IMR-90 (cell line): Measurements from ENCODE around the gene DCAF6. TPM values are rescaled to one million over a fixed set of nuclear protein-coding genes. Genes with fewer than 3 reads are reported as not detected.

Source experiments
- ATAC-seq: fragments of 200-7000 bp; cut with Tn5 transposase; 2 replicates; pipeline ENCODE4 v1.9.1; 2020; ENCODE audit warnings: low read depth, mild to moderate bottlenecking, moderate library complexity
- BruUV-seq: library from RNA; stranded (reverse); fragments of 400-500 nt; replicated peaks from 2 replicates; lab custom pipeline; 2021; lab: Mats Ljungman, UMichigan
- CTCF ChIA-PET: fragments of 300-600 bp; formaldehyde crosslinking; extraction: SDS; loops from one replicate; lab custom pipeline; 2021; ENCODE audit warnings: antibody characterized with exemption; lab: Yijun Ruan, JAX
- POLR2A ChIA-PET: fragments of 300-600 bp; sonication (Branson Sonifier 250); formaldehyde crosslinking; loops from one replicate; lab custom pipeline; 2022; ENCODE audit warnings: antibody characterized with exemption; ENCODE audit not compliant: unreplicated experiment; lab: Charles Lee
- DNase-seq: peaks from one replicate; pipeline ENCODE4 v3.0.0; 2013
- H2AFZ ChIP-seq: replicated peaks from 2 replicates; pipeline ENCODE3; 2013; ENCODE audit warnings: low read length, mild to moderate bottlenecking; ENCODE audit not compliant: poor library complexity
- H2AK5ac ChIP-seq: 2 replicates; pipeline ENCODE4 v1.6.1; 2013; ENCODE audit warnings: low read depth, low read length, inconsistent platforms
- H2AK9ac ChIP-seq: replicated peaks from 2 replicates; pipeline ENCODE3; 2013; ENCODE audit warnings: mild to moderate bottlenecking, low read depth, low read length, moderate library complexity; ENCODE audit not compliant: poor library complexity
- H2BK120ac ChIP-seq: 2 replicates; pipeline ENCODE4 v1.6.1; 2013; ENCODE audit warnings: low read depth, low read length, inconsistent platforms
- H2BK15ac ChIP-seq: 3 replicates; pipeline ENCODE4 v1.6.1; 2013; ENCODE audit warnings: low read depth, low read length, inconsistent platforms
- H2BK20ac ChIP-seq: 2 replicates; pipeline ENCODE4 v1.6.1; 2013; ENCODE audit warnings: low read depth, mild to moderate bottlenecking, inconsistent platforms, low read length, moderate library complexity
- H2BK5ac ChIP-seq: 2 replicates; pipeline ENCODE4 v1.6.1; 2013; ENCODE audit warnings: mild to moderate bottlenecking, low read depth, low read length, inconsistent platforms; ENCODE audit not compliant: poor library complexity, severe bottlenecking
- H3K14ac ChIP-seq: replicated peaks from 2 replicates; pipeline ENCODE4 v1.6.1; 2013; ENCODE audit warnings: low read depth, low read length, inconsistent platforms
- H3K18ac ChIP-seq: 2 replicates; pipeline ENCODE4 v1.6.1; 2013; ENCODE audit warnings: low read depth, low read length, control low read depth
- H3K23ac ChIP-seq: 2 replicates; pipeline ENCODE4 v1.6.1; 2013; ENCODE audit warnings: low read depth, low read length, inconsistent platforms
- H3K27ac ChIP-seq: 2 replicates; pipeline ENCODE4 v1.5.1; 2013; ENCODE audit warnings: mild to moderate bottlenecking, control low read depth, low read length; ENCODE audit not compliant: insufficient read depth
- H3K27me3 ChIP-seq: 2 replicates; pipeline ENCODE4 v1.6.1; 2013; ENCODE audit warnings: low read length; ENCODE audit not compliant: control insufficient read depth, insufficient read depth
- H3K36me3 ChIP-seq: 2 replicates; pipeline ENCODE4 v1.6.1; 2013; ENCODE audit warnings: low read length, mixed read lengths; ENCODE audit not compliant: control insufficient read depth, insufficient read depth
- H3K4ac ChIP-seq: 2 replicates; pipeline ENCODE4 v1.6.1; 2013; ENCODE audit warnings: low read depth, low read length, inconsistent platforms
- H3K4me1 ChIP-seq: 2 replicates; pipeline ENCODE4 v1.6.1; 2013; ENCODE audit warnings: low read length, mixed read lengths; ENCODE audit not compliant: control insufficient read depth, insufficient read depth
- H3K4me2 ChIP-seq: 2 replicates; pipeline ENCODE4 v1.6.1; 2013; ENCODE audit warnings: low read depth, mild to moderate bottlenecking, control low read depth, low read length, moderate library complexity
- H3K4me3 ChIP-seq: 2 replicates; pipeline ENCODE4 v1.5.1; 2013; ENCODE audit warnings: low read depth, mild to moderate bottlenecking, control low read depth, low read length, moderate library complexity; ENCODE audit not compliant: insufficient read depth
- H3K56ac ChIP-seq: 2 replicates; pipeline ENCODE4 v1.6.1; 2013; ENCODE audit warnings: low read length, inconsistent platforms; ENCODE audit not compliant: insufficient read depth; ENCODE audit errors: extremely low read depth
- H3K79me1 ChIP-seq, 2 experiments: 2 replicates each; pipeline ENCODE4 v1.6.1; 2013; ENCODE audit warnings: low read length in 2 of 2, inconsistent platforms in 1 of 2, low read depth in 1 of 2
- H3K9ac ChIP-seq: 2 replicates; pipeline ENCODE4 v1.6.1; 2013; ENCODE audit warnings: low read depth, low read length, control low read depth
- H3K9me1 ChIP-seq: 2 replicates; pipeline ENCODE4 v1.6.1; 2013; ENCODE audit warnings: low read length, inconsistent platforms; ENCODE audit not compliant: insufficient read depth
- H3K9me3 ChIP-seq: 2 replicates; pipeline ENCODE4 v1.6.1; 2013; ENCODE audit warnings: low read length; ENCODE audit not compliant: control insufficient read depth, insufficient read depth
- H4K20me1 ChIP-seq: 2 replicates; pipeline ENCODE4 v1.6.1; 2013; ENCODE audit warnings: low read length, inconsistent platforms; ENCODE audit not compliant: insufficient read depth
- H4K5ac ChIP-seq: 2 replicates; pipeline ENCODE4 v1.6.1; 2013; ENCODE audit warnings: mild to moderate bottlenecking, low read depth, low read length, control low read depth
- H4K8ac ChIP-seq, 2 experiments: 2 replicates each; pipeline ENCODE4 v1.6.1; 2013; ENCODE audit warnings: low read depth in 2 of 2, low read length in 2 of 2, control low read depth in 1 of 2, inconsistent platforms in 1 of 2
- H4K91ac ChIP-seq: 2 replicates; pipeline ENCODE4 v1.6.1; 2013; ENCODE audit warnings: low read depth, low read length, inconsistent platforms; ENCODE audit not compliant: insufficient read depth
- CHD1 ChIP-seq: IDR thresholded peaks from 2 replicates; pipeline ENCODE4 v1.6.1; 2012; ENCODE audit warnings: low read depth, low read length, improper control_type of control experiment
- FOS ChIP-seq: fragments of 150-350 bp; IDR thresholded peaks from 2 replicates; pipeline ENCODE4 v1.6.1; 2016; ENCODE audit warnings: low read depth, low read length
- MAFK ChIP-seq: IDR thresholded peaks from 2 replicates; pipeline ENCODE4 v1.6.1; 2012; ENCODE audit warnings: low read depth, low read length, improper control_type of control experiment
- POLR2A ChIP-seq: IDR thresholded peaks from 2 replicates; pipeline ENCODE4 v1.6.1; 2012; ENCODE audit warnings: mild to moderate bottlenecking, low read depth, low read length
- USF2 ChIP-seq: fragments of 150-350 bp; IDR thresholded peaks from 2 replicates; pipeline ENCODE4 v1.6.1; 2017; ENCODE audit warnings: mild to moderate bottlenecking, antibody characterized with exemption, low read length, low read depth
- WGBS, 2 experiments: methylation state at CpG; one replicate each; pipeline versions ENCODE4 v1.1.5 to v1.1.7; 2013; ENCODE audit warnings: missing lambda C conversion rate in 2 of 2; ENCODE audit not compliant: insufficient read length in 1 of 2; ENCODE audit errors: extremely low coverage in 2 of 2; 5-methylcytosine and 5-hydroxymethylcytosine counted together
- dilution Hi-C: fragments of 300-500 bp; cut with HindIII; formaldehyde crosslinking; loops from one replicate; pipeline ENCODE4 v1.14.3; 2018; ENCODE audit warnings: low sequenced_read_pairs; ENCODE audit not compliant: unreplicated experiment
- in situ Hi-C: fragments of 300-500 bp; cut with MboI; formaldehyde crosslinking; loops from 3 replicates; pipeline ENCODE4 v1.14.3; 2019; ENCODE audit warnings: low sequenced_read_pairs, inconsistent platforms, mixed read lengths
- intact Hi-C: fragments of 100-400 bp; cut with micrococcal nuclease; formaldehyde crosslinking; loops from 2 replicates; pipeline ENCODE4 v1.10.0; 2022
- polyA plus RNA-seq, 3 experiments: library from polyadenylated mRNA; depleted of rRNA; stranded (reverse); fragments of >200 nt; gene quantifications; 2 replicates each; pipeline ENCODE4 v1.2.3, GENCODE V29; 2012; ENCODE audit warnings: low replicate concordance in 1 of 3
- total RNA-seq: library from RNA; depleted of rRNA; stranded (reverse); fragments of >200 nt; gene quantifications from 2 replicates; pipeline ENCODE4 v1.2.3, GENCODE V29; 2012

DCAF6 gene
- total and polyA plus RNA-seq, 2 of the 4 experiments (the other 2 are of a cell fraction): 60.4 to 88.7 TPM

GRCh38 chr1:168045311-168045710, 108.8 kb downstream of the DCAF6 start:
- Histone ChIP-seq H3K4ac (no peak overlapping the region), H2BK20ac (no peak overlapping the region), H3K4me3 (no peak overlapping the region), H3K36me3 (peaks cover 12% of the 10 kb centered on the region), H3K14ac (no peak overlapping the region), H2AK5ac (no peak overlapping the region), H2BK120ac (no peak overlapping the region), H2BK15ac (no peak overlapping the region), H3K27ac (no peak overlapping the region), H4K5ac (no peak overlapping the region), H2BK5ac (no peak overlapping the region), H4K8ac (no peak overlapping the region), H2AFZ (no peak overlapping the region), H3K9me1 (peaks cover 3% of the 10 kb centered on the region; the same call in 1 of the 2 replicates), H3K9me3 (no peaks in the 10 kb centered on the region), H3K4me2 (no peak overlapping the region), H2AK9ac (no peak overlapping the region), H3K18ac (no peak overlapping the region), H3K56ac (no peak overlapping the region), H4K20me1 (no peaks in the 10 kb centered on the region), H3K79me1 (peaks cover 8 to 10% of the 10 kb centered on the region in 2 experiments), H3K23ac (no peak overlapping the region), H3K4me1 (peaks cover 2% of the 10 kb centered on the region; the same call in 1 of the 2 replicates), H4K91ac (no peak overlapping the region), H3K27me3 (no peaks in the 10 kb centered on the region), H3K9ac (no peak overlapping the region)
- in situ Hi-C loops: no loop called here
- ATAC-seq (0 out of 2 replicates have a peak, but pooled peaks have one; percentile 17), DNase-seq (no peak)
- BruUV-seq: no TSS peak
- dilution Hi-C loops: no loop called here
- no CpG with 5 or more reads among the region's 1 CpG for whole genome bisulfite sequencing, 2 experiments
- POLR2A ChIA-PET: no interaction called here
- intact Hi-C loops: no loop called here
- TF ChIP-seq USF2 (no peak), MAFK (no peak), CHD1 (no peak), POLR2A (no peak), FOS (no peak)
- CTCF ChIA-PET: no interaction called here
